ENCODE measurements around the gene AK5.

Gene AK5

DNA sequence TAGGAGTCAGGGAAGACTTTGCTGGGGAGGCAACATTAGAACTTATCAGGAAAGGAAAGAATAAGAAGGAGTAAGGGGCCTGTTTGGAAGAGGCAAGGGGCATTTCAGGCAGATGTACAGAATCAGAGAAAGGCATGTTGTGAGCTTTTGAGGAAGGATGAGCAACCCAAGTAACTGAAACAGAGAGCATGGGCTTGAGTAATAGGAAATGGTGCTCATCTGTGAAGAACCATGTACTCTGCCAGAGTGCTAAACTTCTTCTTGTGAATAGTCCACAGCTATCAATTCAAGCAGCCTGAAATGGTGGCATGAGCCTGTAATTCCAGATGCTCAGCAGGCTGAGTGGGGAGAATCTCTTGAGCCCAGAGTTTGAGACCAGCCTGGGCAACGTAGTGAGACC lies 43.4 kb upstream of the AK5 start:
- no peak for DNase-seq (ENCODE audit: low spot score)
- no peaks in the 10 kb centered on the region for H3K9me3 ChIP-seq (ENCODE audit: severe bottlenecking)
- ATAC-seq (ENCODE audit: low read depth) = no peak
- no peaks in the 10 kb centered on the region for H3K27me3 ChIP-seq (ENCODE audit: insufficient read depth, poor library complexity, severe bottlenecking)
- H3K4me1 ChIP-seq (ENCODE audit: insufficient read depth, poor library complexity, severe bottlenecking) = no peaks in the 10 kb centered on the region
- no peak overlapping the region for H3K27ac ChIP-seq (ENCODE audit: poor library complexity, severe bottlenecking)
- TF ChIP-seq, protein P1, sequence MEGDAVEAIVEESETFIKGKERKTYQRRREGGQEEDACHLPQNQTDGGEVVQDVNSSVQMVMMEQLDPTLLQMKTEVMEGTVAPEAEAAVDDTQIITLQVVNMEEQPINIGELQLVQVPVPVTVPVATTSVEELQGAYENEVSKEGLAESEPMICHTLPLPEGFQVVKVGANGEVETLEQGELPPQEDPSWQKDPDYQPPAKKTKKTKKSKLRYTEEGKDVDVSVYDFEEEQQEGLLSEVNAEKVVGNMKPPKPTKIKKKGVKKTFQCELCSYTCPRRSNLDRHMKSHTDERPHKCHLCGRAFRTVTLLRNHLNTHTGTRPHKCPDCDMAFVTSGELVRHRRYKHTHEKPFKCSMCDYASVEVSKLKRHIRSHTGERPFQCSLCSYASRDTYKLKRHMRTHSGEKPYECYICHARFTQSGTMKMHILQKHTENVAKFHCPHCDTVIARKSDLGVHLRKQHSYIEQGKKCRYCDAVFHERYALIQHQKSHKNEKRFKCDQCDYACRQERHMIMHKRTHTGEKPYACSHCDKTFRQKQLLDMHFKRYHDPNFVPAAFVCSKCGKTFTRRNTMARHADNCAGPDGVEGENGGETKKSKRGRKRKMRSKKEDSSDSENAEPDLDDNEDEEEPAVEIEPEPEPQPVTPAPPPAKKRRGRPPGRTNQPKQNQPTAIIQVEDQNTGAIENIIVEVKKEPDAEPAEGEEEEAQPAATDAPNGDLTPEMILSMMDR (IDR thresholded peaks at IDR 0.05; ENCODE audit: poor library complexity, severe bottlenecking) = no peak
- H3K4me3 ChIP-seq (ENCODE audit: severe bottlenecking) = no peak overlapping the region
- no peaks in the 10 kb centered on the region for H3K36me3 ChIP-seq (ENCODE audit: low read depth)

DNA sequence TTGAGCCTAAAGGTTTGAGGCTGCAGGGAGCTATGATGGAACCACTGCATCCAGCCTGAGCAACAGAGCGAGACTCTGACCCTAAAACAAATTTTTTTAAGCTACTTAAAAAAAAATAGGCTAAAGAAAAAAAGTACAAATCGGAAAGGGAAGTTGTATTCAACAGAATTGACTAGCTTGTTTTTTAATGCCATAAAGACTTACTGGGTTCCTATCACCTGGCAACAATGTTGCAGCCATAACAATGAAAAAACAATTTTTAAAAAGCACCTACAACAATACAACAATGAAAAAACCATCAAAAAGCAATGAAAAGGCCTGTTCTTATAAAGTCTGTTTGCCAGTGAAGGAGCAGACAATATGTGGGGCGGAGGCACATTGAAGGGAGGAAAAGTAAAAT lies 42.5 kb upstream of the AK5 start:
- no peak for ATAC-seq (ENCODE audit: low read depth)
- Histone ChIP-seq H3K27me3 (ENCODE audit: insufficient read depth, poor library complexity, severe bottlenecking) (no peaks in the 10 kb centered on the region), H3K4me1 (ENCODE audit: insufficient read depth, poor library complexity, severe bottlenecking) (no peaks in the 10 kb centered on the region), H3K36me3 (ENCODE audit: low read depth) (no peaks in the 10 kb centered on the region), H3K27ac (ENCODE audit: poor library complexity, severe bottlenecking) (no peak overlapping the region), H3K9me3 (ENCODE audit: severe bottlenecking) (no peaks in the 10 kb centered on the region), H3K4me3 (ENCODE audit: severe bottlenecking) (no peak overlapping the region)
- no peak for DNase-seq (ENCODE audit: low spot score)
- TF ChIP-seq, protein P1 (IDR thresholded peaks at IDR 0.05; ENCODE audit: poor library complexity, severe bottlenecking) = no peak

DNA sequence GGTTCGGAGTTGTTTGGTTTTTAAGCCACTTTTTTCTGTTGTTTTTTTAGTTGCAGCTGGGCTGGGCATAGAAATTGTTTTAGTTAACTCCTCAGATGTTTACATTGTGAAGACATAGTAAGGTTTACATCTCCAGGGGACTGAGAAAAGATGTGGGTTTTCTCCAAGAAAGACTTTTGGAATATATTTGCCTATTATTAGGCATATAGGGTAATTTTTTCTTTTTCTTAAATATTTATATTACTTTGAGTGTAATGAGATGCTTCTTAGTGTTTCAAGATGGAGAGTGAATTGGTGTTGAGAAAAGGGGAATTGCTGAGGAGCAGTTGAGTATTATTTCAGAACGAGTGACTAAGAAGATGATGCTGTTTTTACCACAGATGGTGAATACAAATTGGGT lies 36.0 kb upstream of the AK5 start:
- no peak for ATAC-seq (ENCODE audit: low read depth)

DNA sequence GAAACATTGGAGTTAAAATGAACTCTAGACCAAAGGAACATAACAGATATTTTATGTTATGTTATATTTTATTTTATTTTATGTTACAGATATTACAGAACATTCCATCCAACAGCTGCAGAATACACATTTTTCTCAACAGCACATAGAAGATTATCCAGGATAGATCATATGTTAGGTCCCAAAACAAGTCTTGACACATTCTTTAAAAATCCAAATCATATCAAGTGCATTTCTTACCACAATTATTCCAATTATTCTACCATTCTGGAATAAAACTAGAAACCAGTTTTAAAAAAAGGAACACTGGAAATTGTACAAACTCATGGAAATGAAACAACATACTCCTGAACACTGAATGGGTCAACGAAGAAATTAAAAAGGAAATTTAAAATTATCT lies 31.7 kb upstream of the AK5 start:
- no peak overlapping the region for H3K4me3 ChIP-seq (ENCODE audit: severe bottlenecking)
- TF ChIP-seq, protein P1 (IDR thresholded peaks at IDR 0.05; ENCODE audit: poor library complexity, severe bottlenecking) = no peak
- no peaks in the 10 kb centered on the region for H3K9me3 ChIP-seq (ENCODE audit: severe bottlenecking)
- no peaks in the 10 kb centered on the region for H3K36me3 ChIP-seq (ENCODE audit: low read depth)
- ATAC-seq (ENCODE audit: low read depth) (no peak), DNase-seq (ENCODE audit: low spot score) (no peak)
- no peaks in the 10 kb centered on the region for H3K4me1 ChIP-seq (ENCODE audit: insufficient read depth, poor library complexity, severe bottlenecking)
- H3K27ac ChIP-seq (ENCODE audit: poor library complexity, severe bottlenecking) = no peak overlapping the region
- peaks cover 5% of the 10 kb centered on the region for H3K27me3 ChIP-seq (ENCODE audit: insufficient read depth, poor library complexity, severe bottlenecking)

More for the DNA sequence above, 36.0 kb upstream of the AK5 start:
- TF ChIP-seq, protein P1 (IDR thresholded peaks at IDR 0.05; ENCODE audit: poor library complexity, severe bottlenecking) = no peak
- H3K36me3 ChIP-seq (ENCODE audit: low read depth) = no peaks in the 10 kb centered on the region
- H3K4me1 ChIP-seq (ENCODE audit: insufficient read depth, poor library complexity, severe bottlenecking) = no peaks in the 10 kb centered on the region
- DNase-seq (ENCODE audit: low spot score) = no peak
- no peaks in the 10 kb centered on the region for H3K27me3 ChIP-seq (ENCODE audit: insufficient read depth, poor library complexity, severe bottlenecking)
- H3K9me3 ChIP-seq (ENCODE audit: severe bottlenecking) = no peaks in the 10 kb centered on the region
- no peak overlapping the region for H3K27ac ChIP-seq (ENCODE audit: poor library complexity, severe bottlenecking)
- no peak overlapping the region for H3K4me3 ChIP-seq (ENCODE audit: severe bottlenecking)

DNA sequence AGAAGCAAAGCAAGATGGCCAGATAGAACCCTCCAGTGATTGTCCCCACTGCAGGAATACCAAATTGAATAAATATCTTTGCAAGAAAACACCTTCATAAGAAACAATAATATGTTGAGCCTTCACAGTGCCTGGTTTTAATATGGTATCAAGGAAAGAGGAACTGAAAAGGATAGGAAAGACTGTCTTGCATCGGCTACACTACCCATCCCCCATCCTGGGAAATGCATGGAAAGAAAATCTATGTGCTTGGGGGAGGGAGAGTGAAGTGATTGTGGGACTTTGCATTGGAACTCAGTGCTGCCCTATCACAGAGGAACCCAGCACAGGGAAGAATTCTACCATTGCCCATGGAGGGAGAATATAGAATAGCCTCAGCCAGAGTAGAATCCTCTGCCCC lies 28.6 kb upstream of the AK5 start:
- Histone ChIP-seq H3K4me3 (ENCODE audit: severe bottlenecking) (no peak overlapping the region), H3K4me1 (ENCODE audit: insufficient read depth, poor library complexity, severe bottlenecking) (no peaks in the 10 kb centered on the region), H3K9me3 (ENCODE audit: severe bottlenecking) (no peaks in the 10 kb centered on the region), H3K36me3 (ENCODE audit: low read depth) (no peaks in the 10 kb centered on the region), H3K27ac (ENCODE audit: poor library complexity, severe bottlenecking) (no peak overlapping the region), H3K27me3 (ENCODE audit: insufficient read depth, poor library complexity, severe bottlenecking) (peaks cover 5% of the 10 kb centered on the region)
- no peak for DNase-seq (ENCODE audit: low spot score)
- TF ChIP-seq, protein P1 (IDR thresholded peaks at IDR 0.05; ENCODE audit: poor library complexity, severe bottlenecking) = no peak
- ATAC-seq (ENCODE audit: low read depth) = no peak

Data from RWPE2 (cell line).